HG02938 (cell line): ENCODE data around the gene CEBPA.

Experiments used
- ATAC-seq: cut with Tn5 transposase; IDR thresholded peaks from one replicate; pipeline ENCODE4 v1.9.1; 2021; ENCODE audit warnings: mild to moderate bottlenecking, moderate library complexity; ENCODE audit not compliant: unreplicated experiment

Gene CEBPA

GRCh38 chr19:33273881-33274662 is 28.3 kb downstream of the CEBPA start:
- no peak for ATAC-seq

- no peak for ATAC-seq
Observed at GRCh38 chr19:33273065-33273736, 29.1 kb downstream of the CEBPA start.

GRCh38 chr19:33271246-33272021 is 30.9 kb downstream of the CEBPA start:
- ATAC-seq: no peak

- no peak for ATAC-seq
Observed at GRCh38 chr19:33270769-33271168, 31.6 kb downstream of the CEBPA start.

GRCh38 chr19:33269016-33269415 is 33.3 kb downstream of the CEBPA start:
- ATAC-seq: no peak

GRCh38 chr19:33268162-33268991 is 34.0 kb downstream of the CEBPA start:
- no peak for ATAC-seq

- ATAC-seq: no peak
Observed at GRCh38 chr19:33267706-33268105, 34.6 kb downstream of the CEBPA start.

GRCh38 chr19:33266974-33267484 is 35.3 kb downstream of the CEBPA start:
- no peak for ATAC-seq

GRCh38 chr19:33264881-33265445 is 37.4 kb downstream of the CEBPA start:
- no peak for ATAC-seq

GRCh38 chr19:33263325-33264023 is 38.9 kb downstream of the CEBPA start:
- no peak for ATAC-seq

GRCh38 chr19:33261511-33262189 is 40.7 kb downstream of the CEBPA start:
- ATAC-seq: no peak

GRCh38 chr19:33260628-33261418 is 41.5 kb downstream of the CEBPA start:
- ATAC-seq: no peak

GRCh38 chr19:33259539-33259938 is 42.8 kb downstream of the CEBPA start:
- ATAC-seq: no peak

- ATAC-seq: no peak
Observed at GRCh38 chr19:33257828-33258227, 44.5 kb downstream of the CEBPA start.

GRCh38 chr19:33256261-33256660 is 46.1 kb downstream of the CEBPA start:
- ATAC-seq: no peak

- ATAC-seq: no peak
Observed at GRCh38 chr19:33255781-33256180, 46.6 kb downstream of the CEBPA start.

GRCh38 chr19:33254245-33254824 is 48.0 kb downstream of the CEBPA start:
- ATAC-seq: no peak

- no peak for ATAC-seq
Observed at GRCh38 chr19:33252971-33253370, 49.4 kb downstream of the CEBPA start.
